ENCODE measurements around the gene MSI1.

MSI1 gene

GRCh38 chr12:120317224-120318105 is 51.5 kb downstream of the MSI1 start:
- peak; percentile 100 for DNase-seq

GRCh38 chr12:120316798-120317223 is 52.2 kb downstream of the MSI1 start:
- no peak for DNase-seq

GRCh38 chr12:120314220-120314619 is 54.7 kb downstream of the MSI1 start:
- no peak for DNase-seq

GRCh38 chr12:120301962-120302815 is 66.8 kb downstream of the MSI1 start, which contains the start of gene SIRT4:
Gene SIRT4 (plus strand): TSS chr12:120302321. CDS start chr12:120303562, 1,241 bp downstream.
- peak; percentile 93 for DNase-seq

GRCh38 chr12:120292661-120293531 is 76.1 kb downstream of the MSI1 start, which contains the start of gene RNU4-1:
Gene RNU4-1 (minus strand): TSS chr12:120293237.
- DNase-seq = peak; percentile 85

GRCh38 chr12:120292411-120292660 is 76.6 kb downstream of the MSI1 start:
- no peak for DNase-seq
